NCI-H2227 (cell line): Measurements from ENCODE around the gene ZFTA.
A peak's percentile ranks its signal among the peaks of the same experiment; 100 is the strongest.
"Not testable (repeated sequence)": the region's sequence is repeated elsewhere in the genome, so short reads cannot be mapped to it uniquely, and the experiment has no call there.

Experiments used
- DNase-seq: peaks from one replicate; lab custom pipeline; 2025; ENCODE audit not compliant: unreplicated experiment; lab: John Stamatoyannopoulos, UW

ZFTA gene

GRCh38 chr11:63768237-63769041 lies at the start of gene ZFTA:
Gene ZFTA, minus strand, starts transcription at chr11:63768775. Its CDS starts 153 bp downstream, at chr11:63768622.
- DNase-seq, result peak; percentile 79

GRCh38 chr11:63817758-63818498 lies 49.4 kb upstream of the ZFTA start:
- no peak for DNase-seq

GRCh38 chr11:63816732-63817131 lies 48.2 kb upstream of the ZFTA start:
- no peak for DNase-seq

GRCh38 chr11:63816166-63816565 lies 47.6 kb upstream of the ZFTA start:
- no peak for DNase-seq

- no peak for DNase-seq
These were observed 45.8 kb upstream of the ZFTA start for GRCh38 chr11:63814383-63814736.

GRCh38 chr11:63813563-63814382 lies 45.2 kb upstream of the ZFTA start:
- DNase-seq, result peak; percentile 71

GRCh38 chr11:63813035-63813562 lies 44.5 kb upstream of the ZFTA start, which contains the start of gene SPINDOC:
Gene SPINDOC, plus strand, starts transcription at chr11:63813456. Its CDS starts 231 bp downstream, at chr11:63813687.
- DNase-seq, result peak; percentile 91

- peak; percentile 55 for DNase-seq
These were observed 42.9 kb upstream of the ZFTA start for GRCh38 chr11:63811522-63811921.

- DNase-seq, result not testable (repeated sequence)
These were observed 41.8 kb upstream of the ZFTA start for GRCh38 chr11:63810383-63810782.

- DNase-seq, result no peak
These were observed 37.4 kb upstream of the ZFTA start for GRCh38 chr11:63805844-63806415.

GRCh38 chr11:63804259-63804658 lies 35.7 kb upstream of the ZFTA start:
- no peak for DNase-seq

GRCh38 chr11:63802637-63803414 lies 34.3 kb upstream of the ZFTA start:
- peak; percentile 83 for DNase-seq

GRCh38 chr11:63800921-63801320 lies 32.3 kb upstream of the ZFTA start:
- no peak for DNase-seq

- no peak for DNase-seq
These were observed 26.5 kb upstream of the ZFTA start for GRCh38 chr11:63795066-63795465.

- DNase-seq, result no peak
These were observed 24.6 kb upstream of the ZFTA start for GRCh38 chr11:63793161-63793560.

- no peak for DNase-seq
These were observed 23.1 kb upstream of the ZFTA start for GRCh38 chr11:63791495-63792167.

GRCh38 chr11:63785823-63786222 lies 17.2 kb upstream of the ZFTA start:
- no peak for DNase-seq

GRCh38 chr11:63783925-63784592 lies 15.5 kb upstream of the ZFTA start:
- DNase-seq, result no peak

- DNase-seq, result no peak
These were observed 14.2 kb upstream of the ZFTA start for GRCh38 chr11:63782749-63783148.
